ENCODE measurements around the gene RAPGEF3.

DNA sequence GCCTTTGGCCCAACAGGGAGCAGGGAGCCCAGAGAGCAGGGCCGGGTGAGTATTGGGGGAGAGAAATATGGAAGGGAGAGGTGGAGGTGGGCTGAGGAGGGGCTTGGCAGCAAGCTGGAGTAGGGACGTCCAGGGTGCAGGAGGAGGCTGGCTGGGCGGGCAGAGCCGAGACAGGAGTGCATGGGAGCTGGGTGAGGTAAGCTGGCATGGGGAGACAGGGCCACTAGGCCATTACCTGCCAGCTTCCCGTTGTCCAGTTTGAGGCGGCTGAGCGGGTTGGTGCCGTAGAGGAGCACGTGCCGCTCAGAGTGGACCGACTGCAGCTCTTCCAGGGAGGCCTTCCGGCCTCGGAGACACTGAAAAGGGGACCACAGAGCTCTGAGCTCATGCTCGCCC lies 32.7 kb upstream of the RAPGEF3 start:
- TF ChIP-seq, protein P1, sequence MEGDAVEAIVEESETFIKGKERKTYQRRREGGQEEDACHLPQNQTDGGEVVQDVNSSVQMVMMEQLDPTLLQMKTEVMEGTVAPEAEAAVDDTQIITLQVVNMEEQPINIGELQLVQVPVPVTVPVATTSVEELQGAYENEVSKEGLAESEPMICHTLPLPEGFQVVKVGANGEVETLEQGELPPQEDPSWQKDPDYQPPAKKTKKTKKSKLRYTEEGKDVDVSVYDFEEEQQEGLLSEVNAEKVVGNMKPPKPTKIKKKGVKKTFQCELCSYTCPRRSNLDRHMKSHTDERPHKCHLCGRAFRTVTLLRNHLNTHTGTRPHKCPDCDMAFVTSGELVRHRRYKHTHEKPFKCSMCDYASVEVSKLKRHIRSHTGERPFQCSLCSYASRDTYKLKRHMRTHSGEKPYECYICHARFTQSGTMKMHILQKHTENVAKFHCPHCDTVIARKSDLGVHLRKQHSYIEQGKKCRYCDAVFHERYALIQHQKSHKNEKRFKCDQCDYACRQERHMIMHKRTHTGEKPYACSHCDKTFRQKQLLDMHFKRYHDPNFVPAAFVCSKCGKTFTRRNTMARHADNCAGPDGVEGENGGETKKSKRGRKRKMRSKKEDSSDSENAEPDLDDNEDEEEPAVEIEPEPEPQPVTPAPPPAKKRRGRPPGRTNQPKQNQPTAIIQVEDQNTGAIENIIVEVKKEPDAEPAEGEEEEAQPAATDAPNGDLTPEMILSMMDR (conservative IDR thresholded peaks at IDR 0.05) = no peak
- no peak for TF ChIP-seq EZH2 (IDR thresholded peaks at IDR 0.05; ENCODE audit: low read depth)

Data from PC-9 (cell line).